Measurements from ENCODE around the gene FAM20C.

FAM20C gene

DNA sequence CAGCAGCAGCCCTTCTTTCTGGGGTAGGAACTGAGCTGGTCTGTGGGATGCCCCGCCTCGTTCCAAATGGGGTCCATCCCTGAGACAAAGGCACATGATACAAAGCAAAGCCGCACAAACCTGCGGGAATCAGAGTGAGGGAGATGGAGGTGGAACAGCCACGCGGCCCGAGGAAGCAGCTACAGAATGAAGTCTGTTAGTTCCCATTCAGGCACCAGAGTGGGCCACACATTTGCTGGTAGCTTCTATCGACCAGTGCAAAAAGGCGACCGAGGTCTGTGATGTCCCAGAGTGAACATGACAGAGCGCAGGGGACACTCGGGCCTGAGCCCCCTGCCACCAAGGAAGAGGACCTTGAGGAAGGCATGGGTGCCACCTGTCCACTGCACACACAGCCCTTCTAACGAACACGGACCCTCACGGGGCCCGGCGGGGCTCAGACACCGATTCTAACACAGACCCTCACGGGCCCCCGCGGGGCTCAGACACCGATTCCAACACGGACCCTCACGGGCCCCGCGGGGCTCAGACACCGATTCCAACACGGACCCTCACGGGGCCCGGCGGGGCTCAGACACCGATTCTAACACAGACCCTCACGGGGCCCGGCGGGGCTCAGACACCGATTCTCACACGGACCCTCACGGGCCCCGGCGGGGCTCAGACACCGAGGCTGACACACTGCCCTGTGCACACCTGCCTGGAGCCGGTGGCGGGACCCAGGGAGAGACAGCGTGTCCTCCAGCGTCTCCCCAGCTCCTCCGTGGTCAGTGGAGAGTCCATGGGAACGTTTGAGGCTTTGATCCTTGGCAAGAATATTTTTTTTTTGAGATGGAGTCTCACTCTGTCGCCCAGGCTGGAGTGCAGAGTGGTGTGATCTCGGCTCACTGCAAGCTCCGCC, 32.8 kb upstream of the FAM20C start:
- no peak for DNase-seq (ENCODE audit: low read depth, low spot score)

DNA sequence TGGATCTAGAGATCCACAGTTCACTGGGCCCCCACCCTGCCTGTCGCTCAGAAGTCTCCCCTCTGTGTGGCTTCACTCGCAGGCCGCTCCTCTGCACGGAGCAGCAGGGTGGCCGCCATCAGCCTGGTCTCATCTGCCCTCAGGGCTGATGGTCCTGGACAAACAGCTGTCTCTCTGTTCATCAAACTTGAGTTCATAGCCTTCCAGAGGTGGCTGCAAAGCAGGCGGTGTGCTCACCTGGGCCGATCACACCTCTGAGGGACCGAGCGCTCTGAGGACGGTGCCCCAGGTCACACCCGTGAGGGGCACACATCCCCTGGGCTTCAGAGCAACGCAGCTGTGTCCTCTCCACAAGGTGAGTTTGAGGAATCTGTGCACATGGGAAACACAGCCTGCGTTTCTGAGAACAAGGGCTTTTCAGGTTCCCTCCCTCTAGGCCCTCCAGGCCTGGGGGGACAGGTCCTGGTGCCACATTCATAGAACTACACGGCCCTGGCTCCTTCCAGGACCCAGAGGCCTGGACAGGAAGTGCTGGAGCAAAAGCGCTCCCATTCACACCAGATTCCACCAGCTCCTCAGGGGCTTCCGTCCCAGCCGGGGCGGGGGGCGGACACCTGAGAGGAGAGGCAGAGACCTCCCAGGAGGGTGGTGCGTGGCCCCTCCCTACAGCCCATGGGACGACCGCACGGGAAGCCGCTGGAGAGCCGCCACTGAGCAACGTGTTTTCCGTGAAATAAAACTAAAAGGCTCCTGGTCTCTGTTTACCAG, 31.2 kb upstream of the FAM20C start:
- no peak for DNase-seq (ENCODE audit: low read depth, low spot score)

DNA sequence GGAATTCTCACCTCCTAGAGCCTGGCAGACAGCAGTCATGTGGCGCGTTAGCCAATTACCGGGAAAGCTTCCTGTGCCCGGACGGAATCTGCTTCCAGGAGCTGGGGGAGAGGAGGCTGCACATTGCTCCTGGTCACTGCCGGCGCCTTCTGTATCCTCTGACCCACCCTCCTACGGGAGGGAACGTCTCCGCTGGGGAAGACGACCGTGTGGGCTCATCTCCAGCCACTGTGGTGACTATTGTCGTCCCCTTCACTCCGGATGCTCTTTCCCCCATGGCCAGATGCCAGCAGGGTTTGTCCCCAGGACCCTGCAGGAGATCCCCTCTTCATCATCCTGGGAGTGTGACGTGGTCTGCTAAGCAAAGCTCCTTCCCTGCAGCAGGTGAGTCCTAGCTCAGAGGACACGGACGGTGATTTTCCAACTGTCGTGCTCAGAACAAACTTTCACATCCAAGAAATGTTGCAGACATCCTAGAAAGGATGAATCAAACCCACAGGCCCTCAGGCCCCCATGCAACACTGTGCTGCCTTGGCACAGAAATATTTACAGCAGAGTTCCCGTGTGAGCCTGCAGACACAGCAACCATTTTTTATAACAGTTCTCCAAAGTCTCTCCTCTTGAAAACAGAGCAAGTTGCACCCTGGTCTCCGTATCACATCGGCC, 29.6 kb upstream of the FAM20C start:
- no peak for DNase-seq (ENCODE audit: low read depth, low spot score)

DNA sequence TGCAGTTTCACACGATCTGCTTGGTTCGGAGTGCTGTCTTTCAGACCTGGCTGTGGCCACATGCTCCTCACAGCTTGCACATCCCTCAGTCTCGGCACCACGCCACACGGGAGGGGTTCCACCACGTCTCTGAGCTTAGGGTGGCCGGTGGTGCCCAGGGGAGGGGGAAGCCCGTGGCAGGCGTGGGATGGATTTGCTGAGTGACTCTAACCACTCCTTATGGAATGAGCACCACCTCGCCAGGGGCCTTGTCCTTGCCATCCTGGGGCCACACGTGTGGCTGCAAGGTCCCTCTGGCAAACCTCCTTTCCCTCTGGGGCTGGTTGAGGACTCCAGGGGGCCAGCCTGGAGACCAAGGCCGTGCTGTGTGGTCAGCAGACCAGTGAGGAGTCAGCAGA, 29.1 kb upstream of the FAM20C start:
- DNase-seq (ENCODE audit: low read depth, low spot score) = no peak

DNA sequence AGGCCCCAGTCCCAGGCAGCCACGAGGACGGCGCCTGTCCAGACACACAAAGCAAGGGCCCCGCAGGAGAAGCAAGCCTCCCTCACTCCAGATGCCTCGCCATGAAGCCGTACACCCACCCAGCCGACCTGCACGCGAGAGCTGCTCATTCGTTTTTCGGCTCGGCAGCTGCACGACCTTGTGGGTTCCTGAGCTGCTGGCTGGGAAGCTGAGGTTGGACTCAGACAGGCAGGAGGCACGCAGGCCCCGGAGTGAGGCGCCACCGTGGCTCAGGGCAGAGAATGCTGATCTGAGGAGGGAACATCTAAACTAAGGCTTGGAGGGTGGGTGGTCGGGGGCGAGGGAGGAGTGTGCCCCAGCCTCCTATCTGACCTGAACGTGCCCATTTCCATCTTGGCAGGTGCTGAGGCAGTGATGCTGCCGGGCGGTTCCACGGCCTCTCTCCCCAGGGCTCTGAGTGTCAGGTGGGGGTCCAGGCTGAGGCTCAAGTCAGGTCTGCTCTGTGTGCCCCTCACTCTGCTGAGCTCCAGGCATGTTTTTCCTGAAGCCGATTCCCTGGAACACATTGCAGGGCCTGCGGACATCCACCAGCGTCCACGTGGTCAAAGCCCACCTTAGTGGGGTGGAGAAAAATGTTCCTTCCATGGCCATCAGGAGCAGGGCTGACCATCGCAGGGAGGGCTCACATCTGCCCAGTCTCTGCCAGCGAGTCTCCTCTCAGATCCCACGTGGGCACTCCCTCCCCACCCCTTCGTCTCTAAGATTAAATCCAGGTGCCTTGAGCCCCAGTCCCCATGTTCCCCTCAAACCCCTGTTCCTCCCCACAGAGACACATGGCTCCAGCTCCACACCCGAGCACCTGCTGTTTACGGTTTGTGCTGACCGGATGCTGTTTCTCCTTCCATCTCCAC, 28.1 kb upstream of the FAM20C start:
- no peak for DNase-seq (ENCODE audit: low read depth, low spot score)

DNA sequence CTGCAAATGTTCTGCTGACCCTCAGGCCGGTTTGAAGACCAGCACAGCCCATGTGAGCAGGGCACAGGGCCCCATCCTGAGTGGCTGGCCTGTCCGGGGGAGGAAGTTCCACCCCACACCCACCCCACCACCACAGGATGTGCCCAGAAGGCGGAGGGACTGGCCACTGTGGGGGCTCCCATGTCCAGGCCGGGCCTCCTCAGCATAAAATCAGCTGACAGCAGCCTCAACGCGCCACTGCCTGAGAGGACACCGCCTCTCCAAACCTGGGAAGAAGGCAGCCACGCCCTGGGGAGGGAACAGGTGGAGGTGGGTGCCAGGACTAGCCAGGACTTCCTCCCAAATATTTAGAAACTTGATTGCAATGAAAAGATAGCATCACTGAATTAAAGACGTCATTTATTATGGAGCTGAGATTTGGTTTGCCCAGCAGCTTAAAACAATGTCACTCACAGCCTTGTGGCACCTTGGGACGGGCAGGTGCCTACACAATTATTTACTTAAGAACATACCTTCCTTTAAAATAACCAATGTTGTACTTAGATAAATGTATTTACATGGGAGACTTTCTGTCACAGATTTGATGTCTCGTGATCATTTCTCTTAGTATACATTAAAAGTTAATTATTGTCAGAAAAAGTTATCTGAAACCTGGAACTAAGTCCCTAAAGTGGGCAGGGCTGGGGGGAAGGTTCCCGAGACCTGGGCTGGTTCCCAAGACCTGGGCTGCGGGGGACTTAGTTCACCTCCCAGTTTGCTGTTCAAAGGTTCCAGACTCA, 27.3 kb upstream of the FAM20C start:
- DNase-seq (ENCODE audit: low read depth, low spot score) = no peak

DNA sequence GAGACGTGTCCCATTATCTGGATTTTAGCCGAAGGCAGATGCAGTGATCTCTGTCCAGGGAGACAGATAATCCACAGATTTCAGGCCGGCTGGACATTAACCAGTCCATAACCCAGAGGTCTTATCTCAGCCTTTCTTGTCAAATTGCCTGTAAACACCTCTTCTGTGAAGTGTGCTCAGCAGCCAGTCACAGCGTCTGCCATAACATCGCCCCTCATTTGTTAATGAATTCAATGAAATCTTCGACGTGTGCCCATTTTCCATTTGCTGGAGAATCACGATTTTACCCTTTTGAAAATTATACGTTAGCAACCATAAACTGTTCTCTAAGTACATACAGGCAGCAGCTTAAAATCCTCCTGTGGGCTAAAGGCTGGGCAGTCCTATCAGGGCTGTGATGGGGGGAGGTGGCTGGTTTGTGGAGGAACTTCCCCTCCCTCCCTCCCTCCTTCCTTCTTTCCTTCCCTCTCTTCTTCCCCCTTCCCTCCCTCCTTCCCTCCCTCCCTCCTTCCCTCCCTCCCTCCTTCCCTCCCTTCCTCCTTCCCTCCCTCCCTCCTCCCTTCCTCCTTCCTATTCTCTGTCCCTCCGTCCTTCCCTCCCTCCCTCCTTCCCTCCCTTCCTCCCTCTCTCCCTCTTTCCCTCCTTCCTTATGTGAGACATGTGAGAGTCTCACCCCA, 26.6 kb upstream of the FAM20C start:
- no peak for DNase-seq (ENCODE audit: low read depth, low spot score)

DNA sequence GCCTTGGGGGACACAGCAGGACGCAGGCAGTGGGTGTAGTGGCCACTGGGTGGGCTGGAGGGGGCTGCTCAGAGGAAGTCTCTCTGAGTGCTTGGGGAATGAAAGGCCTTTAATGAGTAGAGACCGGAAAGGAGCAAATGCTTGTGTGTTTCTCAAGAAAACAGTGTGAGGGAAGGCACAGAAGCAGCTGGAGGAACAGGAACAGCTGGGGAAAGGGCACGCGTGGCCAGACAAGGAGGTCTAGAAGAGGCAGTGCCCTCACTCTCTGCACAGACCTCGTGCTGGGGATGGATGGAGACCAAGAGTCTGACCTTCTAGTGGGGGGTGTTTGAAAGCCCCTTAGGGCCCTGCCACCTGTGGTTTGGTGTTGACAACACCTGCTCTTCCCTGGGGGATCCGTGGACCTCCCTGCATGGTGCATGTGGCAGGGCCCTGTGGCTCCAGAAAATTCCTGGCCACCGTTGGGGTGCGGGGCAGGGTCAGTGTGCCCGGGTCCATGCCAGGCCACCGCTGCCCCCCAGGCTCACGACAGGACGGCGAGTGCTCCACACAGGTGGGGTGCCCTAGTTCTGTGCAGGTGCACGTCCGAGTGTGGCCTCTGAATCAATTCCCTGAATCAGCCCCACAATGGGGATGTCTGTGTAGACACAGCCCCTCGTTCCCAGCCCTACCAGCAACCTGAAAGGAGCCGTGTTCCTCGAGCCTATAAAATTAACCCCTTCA, 25.9 kb upstream of the FAM20C start:
- no peak for DNase-seq (ENCODE audit: low read depth, low spot score)

DNA sequence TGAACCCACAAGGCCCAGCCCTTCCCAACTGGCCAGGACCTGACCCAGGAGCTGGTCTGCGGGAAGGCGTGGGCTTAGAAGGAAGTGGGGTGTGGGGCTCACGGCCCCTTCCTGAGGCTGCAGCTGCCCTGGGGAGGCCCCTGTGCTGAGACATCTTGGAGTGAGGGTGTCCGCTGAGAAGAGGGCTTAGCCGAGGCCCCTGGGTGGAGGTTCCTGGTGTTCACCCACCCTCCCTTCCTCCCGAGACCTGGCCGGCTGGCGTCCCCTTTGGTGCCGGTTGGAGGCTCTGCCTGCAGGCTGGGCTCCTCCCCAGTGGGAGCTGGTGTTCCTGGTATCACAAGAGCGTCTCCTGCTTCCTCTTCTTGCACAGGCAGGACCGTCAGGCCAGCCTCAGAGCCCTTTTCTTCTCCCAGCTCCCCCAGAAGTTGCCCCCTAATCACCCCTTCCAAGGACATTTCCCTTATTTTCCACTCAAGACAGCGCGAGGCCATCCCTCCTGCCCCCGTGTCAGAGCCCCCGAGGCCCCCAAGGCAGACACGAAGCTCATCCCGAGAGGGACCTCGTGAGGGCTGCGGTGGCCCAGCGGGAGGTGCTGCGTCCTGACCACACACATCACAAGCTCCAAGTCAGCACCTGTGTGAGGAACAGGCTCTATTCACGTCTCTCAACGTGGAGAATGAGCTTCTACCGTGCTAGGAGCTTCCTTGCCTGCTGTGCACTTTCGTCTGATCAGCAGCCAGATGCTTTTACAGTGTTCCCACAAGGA, 25.1 kb upstream of the FAM20C start:
- no peak for DNase-seq (ENCODE audit: low read depth, low spot score)

DNA sequence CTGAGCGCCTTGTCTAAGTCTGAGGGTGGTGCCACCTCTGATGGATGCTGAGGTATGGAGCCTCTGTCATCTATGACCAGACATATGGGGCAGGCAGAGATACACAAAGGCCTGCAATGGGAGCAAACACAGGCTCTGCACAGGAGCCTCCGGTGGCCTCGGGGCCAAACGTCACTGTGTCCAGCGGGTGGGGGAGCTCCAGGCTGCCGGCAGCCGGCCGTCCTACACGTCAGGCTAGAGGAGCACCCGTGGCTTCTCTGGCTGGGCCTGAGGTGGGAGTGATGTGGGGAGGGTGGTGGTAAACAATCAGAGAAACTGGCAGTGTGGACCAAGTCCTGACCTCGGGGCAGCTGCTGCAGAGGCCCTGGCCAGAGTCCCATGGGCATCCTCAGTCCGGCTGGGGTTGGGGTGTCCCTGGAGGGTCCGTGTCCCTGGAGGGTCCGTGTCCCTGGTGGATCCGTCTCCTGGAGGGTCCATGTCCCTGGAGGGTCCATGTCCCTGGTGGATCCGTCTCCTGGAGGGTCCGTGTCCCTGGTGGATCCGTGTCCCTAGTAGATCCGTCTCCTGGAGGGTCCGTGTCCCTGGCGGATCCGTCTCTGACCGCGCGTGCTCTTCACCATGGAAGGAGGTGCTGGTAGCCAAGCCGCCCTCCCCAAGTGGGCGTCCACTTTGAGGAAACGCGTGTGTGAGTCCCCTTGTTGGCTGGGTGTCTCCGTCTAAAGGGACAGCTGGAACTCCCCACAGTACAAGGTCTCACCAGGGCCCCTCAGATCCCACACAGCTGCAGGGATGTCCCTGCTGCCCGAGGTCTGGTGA, 24.2 kb upstream of the FAM20C start:
- no peak for DNase-seq (ENCODE audit: low read depth, low spot score)

DNA sequence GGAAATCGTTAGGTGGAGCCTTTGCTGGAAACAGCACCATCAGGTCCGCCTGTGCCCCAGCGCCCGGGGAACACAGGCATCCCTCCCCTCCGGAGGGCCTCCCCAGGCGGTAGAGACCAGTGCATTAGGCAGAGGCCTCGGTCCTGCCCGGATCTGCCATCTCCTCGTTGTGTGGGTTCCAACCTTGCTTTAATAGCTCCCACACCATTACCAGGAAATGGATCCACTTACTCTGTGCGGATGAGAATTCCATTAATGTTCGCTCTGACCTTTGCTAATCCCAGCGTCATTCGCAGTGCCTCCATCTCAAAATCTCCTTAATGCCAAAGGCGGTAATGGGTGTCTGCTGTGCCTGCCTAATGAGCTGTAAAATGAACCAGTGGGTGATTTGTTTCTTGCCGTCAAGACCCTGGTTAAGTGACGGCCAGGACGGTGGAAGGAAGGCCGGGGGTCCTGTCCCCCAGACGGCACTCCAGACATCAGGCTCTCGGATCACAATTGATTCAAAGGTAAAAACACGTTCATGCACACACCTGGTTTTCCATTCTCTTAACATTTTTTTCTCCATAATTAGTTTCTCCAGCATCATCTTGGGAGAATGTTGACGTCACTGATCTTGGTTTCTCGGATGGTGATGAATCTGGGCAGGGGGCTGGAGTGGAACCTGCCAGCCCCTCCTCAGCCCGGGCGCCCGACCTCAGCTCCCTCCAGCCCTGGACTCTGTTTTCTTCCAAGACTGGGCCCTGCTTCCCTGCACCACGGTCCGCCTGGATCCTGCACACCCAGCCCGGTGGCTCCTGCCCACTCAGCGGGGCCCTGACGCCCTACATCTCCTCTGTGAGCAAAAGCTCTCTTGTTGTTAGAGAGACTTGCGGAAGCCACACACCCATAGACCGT, 22.8 kb upstream of the FAM20C start:
- DNase-seq (ENCODE audit: low read depth, low spot score) = no peak

DNA sequence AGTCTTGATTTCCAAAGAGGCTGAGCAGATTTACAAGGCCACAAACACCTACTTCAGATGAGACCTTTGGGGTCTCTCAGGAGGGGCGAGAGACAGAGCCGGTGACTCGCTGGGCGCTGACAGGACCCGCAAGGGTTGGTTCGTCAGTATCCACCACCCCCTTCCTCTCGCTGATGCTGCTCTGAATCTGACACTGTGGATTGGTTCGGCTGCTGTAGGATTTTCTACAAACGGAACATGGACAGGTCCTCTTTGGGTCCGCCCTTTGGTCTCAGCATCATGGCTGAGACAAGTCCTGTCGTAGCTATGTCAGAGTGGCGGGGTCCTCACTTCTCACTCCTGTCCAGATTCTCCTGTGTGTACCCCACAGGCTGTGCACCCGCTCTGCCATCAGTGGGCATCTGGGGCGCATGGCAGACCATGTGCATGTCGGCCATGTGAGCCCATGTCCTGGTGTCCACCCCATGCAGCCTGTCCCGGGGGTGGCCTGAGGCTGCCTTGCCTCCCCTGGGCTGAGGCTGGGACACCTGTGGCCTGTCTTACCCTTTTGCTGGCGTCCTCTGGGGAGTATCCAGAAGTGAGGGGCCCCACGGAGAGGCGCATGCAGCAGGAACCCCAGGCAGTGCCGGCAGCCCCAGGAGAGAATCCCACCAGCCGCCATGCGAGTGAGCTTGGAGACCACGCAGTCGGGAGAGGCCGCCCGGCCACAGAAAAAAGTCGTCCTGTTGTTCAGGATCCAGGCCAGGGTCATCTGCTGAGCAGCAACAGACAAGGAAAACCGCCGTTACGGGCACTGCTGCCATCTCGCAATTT, 21.6 kb upstream of the FAM20C start:
- no peak for DNase-seq (ENCODE audit: low read depth, low spot score)

DNA sequence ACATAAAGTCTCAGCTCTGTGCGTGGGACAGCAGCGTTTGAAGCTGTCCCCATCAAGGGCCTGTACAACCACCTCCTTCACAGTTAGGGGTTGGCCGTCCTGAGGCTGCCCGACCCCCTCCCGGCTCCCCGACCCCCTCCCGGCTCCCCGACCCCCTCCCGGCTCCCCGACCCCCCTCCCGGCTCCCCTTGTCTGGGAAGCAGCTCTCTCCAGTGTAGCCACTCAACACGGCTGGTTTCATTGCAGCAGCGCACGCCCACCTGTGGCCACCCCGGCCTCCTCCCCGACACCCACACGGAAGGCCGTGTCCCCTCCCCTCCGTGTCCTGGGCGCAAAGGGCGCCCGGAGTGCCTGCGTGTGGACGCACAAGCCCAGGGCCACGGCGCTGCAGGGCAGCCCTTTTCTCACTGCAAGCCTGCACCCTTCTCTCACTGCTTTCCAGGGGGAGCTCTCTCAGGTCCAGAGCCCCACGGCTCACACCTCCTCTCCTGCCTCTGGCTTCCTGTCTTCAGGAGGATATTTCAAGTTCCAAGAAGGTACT, 20.9 kb upstream of the FAM20C start:
- DNase-seq (ENCODE audit: low read depth, low spot score) = no peak

DNA sequence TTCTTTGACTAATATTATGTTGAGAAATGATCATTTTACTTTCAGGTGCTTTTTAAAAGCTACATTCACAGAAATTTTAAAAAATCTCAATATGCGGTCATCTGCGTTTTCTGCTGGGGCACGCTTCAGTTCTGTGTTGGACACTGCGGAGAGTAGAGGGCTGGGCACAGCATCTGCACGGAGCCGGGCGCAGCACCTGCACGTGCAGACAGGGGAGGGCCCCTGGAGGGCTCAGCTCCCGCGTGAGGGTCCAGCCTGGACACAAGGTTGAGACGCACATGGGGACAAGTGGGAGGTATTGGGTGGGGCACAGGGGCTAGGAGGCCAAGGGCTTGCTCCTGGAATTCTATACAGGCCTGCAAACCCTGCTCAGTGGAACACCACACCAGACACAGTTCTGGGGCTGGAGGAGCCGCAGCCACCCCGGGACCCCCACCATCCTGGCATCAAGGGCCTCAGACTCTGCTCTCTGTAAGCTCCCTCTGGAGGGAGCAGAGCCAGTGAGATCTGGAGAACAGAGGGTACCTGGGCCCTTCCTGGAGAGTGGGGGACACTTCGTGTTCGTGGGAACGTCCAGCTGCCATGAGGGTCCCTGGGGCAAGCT, 20.4 kb upstream of the FAM20C start:
- no peak for DNase-seq (ENCODE audit: low read depth, low spot score)
